NCI-H2196 treated with DMSO at 0.1 percent for 48 hours (cell line): ENCODE data around the gene CISD2.
"Not testable (repeated sequence)": the region's sequence is repeated elsewhere in the genome, so short reads cannot be mapped to it uniquely, and the experiment has no call there.

ENCODE experiments used
- DNase-seq: peaks from one replicate; lab custom pipeline; 2025; ENCODE audit not compliant: unreplicated experiment; lab: John Stamatoyannopoulos, UW

CISD2 gene

GRCh38 chr4:102901804-102902203 is 33.0 kb downstream of the CISD2 start:
- no peak for DNase-seq

DNA sequence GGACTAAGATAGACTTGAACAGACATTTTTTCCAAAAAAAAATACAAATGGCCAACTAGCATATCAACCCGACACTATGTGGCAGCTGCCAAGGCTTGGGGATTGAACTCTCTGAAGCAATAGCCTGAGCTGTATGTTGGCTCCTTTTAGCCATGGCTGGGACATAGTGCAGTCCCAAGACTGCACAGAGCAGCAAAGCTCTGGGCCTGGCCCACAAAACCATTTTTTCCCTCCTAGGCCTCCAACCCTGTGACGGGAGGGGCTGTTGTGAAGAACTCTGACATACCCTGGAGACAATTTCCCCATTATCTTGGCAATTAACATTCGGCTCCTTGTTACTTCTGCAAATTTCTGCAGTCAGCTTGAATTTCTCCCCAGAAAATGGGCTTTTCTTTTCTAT is 50.1 kb downstream of the CISD2 start:
- no peak for DNase-seq

DNA sequence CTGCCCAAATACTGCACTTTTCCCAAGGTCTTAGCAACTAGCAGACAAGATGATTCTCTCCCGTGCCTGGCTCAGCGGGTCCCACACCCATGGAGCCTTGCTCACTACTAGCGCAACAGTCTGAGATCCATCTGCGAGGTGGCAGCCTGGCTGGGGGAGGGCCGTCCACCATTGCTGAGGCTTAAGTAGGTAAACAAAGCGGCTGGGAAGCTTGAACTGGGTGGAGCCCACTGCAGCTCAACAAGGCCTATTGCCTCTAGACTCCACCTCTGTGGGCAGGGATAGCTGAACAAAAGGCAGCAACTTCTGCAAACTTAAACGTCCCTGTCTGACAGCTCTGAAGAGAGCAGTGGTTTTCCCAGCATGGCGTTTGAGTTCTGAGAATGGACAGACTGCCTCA is 50.9 kb downstream of the CISD2 start:
- DNase-seq = not testable (repeated sequence)

DNA sequence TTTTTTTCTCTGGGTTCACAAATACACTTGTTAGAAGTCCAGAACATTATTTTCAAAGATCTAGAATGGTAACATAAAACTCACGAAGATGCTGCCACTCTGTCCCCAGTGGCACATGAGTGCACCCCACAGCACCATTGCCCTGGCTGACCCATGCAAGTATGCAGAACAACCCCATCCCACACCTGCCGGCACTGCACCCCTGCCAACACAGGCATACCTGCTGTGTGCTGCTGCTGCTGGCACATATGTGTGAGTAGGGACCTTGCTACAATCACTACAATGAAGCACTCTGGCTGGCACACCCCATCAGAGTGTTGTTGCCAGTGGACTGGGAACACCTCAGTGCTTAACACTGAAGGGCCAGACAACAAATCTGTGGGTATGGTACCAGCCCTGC is 66.9 kb downstream of the CISD2 start:
- DNase-seq = no peak

DNA sequence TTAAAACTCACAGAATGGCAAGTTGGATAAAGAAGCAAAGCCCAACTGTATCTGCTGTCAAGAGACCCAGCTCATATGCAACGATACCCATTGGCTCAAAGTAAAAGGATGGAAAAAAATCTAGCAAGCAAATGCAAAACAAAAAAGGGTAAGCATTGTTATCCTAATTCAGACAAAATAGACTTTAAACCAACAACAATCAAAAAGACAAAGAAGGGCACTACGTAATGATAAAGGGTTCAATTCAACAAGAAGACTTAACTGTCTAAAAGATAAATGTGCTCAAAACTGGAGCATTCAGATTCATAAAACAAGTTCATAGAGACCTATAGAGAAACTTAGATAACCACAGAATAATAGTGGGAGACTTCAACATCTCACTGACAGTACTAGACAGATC is 69.3 kb downstream of the CISD2 start:
- not testable (repeated sequence) for DNase-seq
